Hematopoietic multipotent progenitor cell (in vitro differentiated cells): ENCODE data around the gene DCLK1. TPM values are rescaled to one million over a fixed set of nuclear protein-coding genes. Genes with fewer than 3 reads are reported as not detected.

Experiments used
- DNase-seq, 3 donors: peaks; one replicate each; pipeline ENCODE4 v3.0.0-alpha.2; 2011 to 2015; ENCODE audit warnings: low read depth in 2 of 3, low spot score in 2 of 3
- total RNA-seq: library from RNA; depleted of rRNA; stranded (reverse); fragments of >200 nt; gene quantifications from one replicate; pipeline ENCODE4 v1.2.3, GENCODE V29; 2012

DCLK1 gene
- total RNA-seq, 1 donor: under 0.01 TPM

GRCh38 chr13:35876601-35877000, 254.6 kb downstream of the DCLK1 start:
- no peak for DNase-seq

GRCh38 chr13:35874704-35875103, 256.5 kb downstream of the DCLK1 start:
- DNase-seq: no peak

DNA sequence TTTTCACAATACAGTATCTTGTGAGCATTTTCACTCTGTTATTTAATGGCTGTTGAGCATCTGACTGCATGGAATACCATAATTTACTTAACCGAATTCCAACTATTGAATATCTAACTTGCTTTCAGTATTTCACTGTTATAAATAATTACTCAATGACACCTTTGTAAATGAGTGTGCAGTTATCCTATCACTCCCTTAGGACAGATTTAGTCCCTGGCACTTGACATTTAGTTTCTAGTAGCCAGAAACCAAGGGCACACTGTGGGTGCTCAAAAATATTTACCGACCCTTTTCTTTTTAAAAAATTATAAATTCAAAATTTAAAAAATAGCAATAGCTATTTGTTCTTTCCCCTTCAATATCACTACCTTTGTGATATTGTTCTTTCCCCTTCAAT, 258.8 kb downstream of the DCLK1 start:
- DNase-seq: no peak

- DNase-seq: no peak
Observed at GRCh38 chr13:35871561-35871960, 259.6 kb downstream of the DCLK1 start.

DNA sequence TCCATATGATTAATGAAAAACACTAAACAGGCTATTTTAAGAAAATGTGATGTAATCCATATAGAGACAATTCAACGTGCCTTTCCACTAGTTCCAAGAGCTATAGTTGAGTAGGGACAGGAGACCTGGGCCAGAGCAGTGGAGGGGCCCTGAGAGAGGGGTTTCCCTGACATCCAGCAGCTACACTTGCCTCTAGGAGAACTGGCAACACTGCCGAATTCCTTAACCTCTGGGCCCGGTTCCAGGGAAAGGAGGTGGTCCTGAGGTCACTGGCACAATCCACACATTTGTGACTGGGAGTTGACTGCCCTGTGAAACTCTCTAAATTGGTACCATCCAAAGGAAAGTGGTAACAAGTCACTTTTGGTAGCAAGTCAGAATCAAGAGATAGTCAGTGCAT, 264.4 kb downstream of the DCLK1 start:
- DNase-seq: no peak

- no peak for DNase-seq
Observed at GRCh38 chr13:35865341-35866240, 265.6 kb downstream of the DCLK1 start.

GRCh38 chr13:35860661-35861060, 270.5 kb downstream of the DCLK1 start:
- no peak for DNase-seq

GRCh38 chr13:35859981-35860380, 271.2 kb downstream of the DCLK1 start:
- DNase-seq: no peak

- DNase-seq: no peak
Observed at GRCh38 chr13:35858665-35859064, 272.5 kb downstream of the DCLK1 start.

DNA sequence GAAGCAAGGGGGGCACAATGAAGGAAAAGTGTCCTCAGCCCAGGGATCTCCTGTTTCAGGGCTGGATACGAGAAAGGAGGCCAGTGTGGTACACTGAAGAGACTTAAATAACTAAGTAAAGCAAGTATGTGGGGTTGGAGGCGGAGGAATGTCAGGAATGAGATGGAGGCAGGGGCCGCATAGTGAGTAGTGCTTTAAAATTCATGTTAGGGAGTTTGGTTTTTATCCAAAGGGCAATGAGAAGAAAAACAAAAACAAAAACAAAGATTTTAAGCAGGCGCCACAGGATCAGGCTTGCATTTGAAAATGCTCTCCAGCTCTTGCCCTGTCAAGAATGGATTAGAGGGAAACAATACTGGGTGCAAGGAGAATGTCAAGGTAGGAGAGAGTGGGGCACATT, 273.4 kb downstream of the DCLK1 start:
- DNase-seq: no peak

- DNase-seq: no peak
Observed at GRCh38 chr13:35856721-35857364, 274.3 kb downstream of the DCLK1 start.

- no peak for DNase-seq
Observed at GRCh38 chr13:35856084-35856483, 275.1 kb downstream of the DCLK1 start.

GRCh38 chr13:35855531-35856019, 275.6 kb downstream of the DCLK1 start:
- DNase-seq: no peak

DNA sequence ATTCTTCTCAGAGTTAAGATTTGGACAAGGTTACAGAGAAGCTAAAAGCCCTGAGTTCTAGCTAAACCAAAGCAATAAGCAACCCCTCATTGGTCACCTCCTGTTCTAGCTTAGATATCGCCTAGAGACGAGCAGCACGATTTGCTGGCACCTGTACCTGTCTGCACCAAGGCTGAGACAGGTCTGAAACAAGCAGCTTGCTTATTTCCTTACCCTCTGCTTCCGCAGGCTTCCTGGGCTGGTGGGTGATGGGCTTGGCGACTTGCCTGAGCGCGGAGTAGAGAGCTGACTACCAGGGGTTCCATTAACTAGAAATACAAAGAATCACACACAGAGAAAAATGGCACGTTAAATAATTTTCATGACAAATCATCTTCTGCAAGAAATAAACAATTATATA, 276.9 kb downstream of the DCLK1 start:
- no peak for DNase-seq

DNA sequence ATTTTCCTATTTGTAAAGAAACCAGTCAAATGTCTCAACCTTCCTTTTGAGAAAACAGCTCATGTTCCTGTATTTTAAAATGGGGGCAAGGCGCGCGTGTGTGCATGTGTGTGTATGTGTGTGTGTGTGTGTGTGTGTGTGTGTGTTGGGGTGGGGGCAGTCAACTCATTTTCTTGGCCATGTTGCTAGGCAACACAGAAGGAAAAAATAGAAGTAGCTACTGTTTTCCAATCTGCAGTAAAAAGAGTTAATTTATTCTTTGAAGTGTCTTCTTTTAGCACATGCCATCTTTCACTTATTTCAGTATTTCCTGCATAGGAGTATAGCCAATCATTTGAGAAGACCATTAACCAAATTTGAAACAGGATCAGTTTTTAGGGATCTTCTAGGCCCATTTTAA, 279.3 kb downstream of the DCLK1 start:
- no peak for DNase-seq

GRCh38 chr13:35851356-35851755, 279.8 kb downstream of the DCLK1 start:
- no peak for DNase-seq

DNA sequence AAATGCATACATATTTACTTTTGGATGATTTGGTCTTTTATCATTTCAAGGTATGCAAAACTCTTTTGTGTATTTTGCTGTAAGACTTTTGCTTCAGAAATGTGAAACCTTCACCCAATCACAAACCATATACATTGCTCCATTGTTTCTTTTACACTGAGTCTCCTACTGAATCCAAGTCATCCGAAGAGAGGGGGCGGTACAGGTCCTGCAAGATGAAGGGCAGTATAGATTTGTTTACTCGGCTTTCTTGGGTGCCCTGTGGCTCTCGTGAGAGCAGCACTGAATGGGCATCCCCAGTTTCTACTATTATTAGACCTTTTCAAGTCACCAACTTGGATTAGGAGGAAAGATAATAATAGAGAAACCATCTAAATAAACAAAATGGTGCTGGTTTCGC, 280.6 kb downstream of the DCLK1 start:
- DNase-seq: no peak

GRCh38 chr13:35849256-35849644, 281.9 kb downstream of the DCLK1 start:
- no peak for DNase-seq

DNA sequence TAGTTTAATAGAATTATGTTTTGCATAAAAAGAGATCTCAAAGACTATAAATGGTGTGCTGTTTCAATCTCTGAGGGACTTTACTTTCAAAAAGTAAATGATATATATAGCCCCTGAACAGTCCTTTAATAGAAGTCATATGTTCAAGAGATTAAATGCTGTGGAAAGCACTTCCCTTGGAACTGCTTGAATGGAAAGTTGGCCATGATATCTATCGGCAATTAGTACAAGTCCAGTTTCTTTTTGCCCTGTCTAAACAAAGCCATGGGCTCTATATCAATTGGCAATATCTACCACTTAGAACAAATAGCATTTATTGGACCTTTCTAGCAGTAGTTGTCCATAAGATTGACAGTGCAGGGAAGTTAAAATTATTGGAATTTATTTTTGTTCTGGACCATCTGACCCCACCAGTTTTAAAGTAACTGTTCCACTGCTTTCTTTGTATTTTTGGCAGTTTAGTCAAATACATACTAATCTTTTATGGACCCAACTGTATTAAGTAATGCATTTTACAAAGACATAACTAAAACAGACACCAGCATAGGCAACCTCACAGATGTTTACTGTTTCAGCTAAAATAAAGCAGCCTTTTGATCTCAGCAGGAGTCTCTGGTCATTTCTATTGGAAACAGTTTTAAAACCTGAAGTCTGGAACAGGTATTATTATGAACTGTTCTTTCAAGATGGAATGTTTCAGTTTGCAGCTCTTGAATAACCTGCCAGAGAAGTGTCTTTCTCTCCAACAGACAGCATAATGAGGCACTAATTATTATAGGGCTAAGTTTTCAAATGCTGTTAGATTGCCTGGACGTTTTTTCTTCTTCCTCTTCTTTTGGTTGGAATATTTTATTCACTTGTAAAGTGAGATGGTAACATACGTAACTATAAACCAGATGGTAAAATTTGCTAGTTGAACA, 282.6 kb downstream of the DCLK1 start:
- no peak for DNase-seq

DNA sequence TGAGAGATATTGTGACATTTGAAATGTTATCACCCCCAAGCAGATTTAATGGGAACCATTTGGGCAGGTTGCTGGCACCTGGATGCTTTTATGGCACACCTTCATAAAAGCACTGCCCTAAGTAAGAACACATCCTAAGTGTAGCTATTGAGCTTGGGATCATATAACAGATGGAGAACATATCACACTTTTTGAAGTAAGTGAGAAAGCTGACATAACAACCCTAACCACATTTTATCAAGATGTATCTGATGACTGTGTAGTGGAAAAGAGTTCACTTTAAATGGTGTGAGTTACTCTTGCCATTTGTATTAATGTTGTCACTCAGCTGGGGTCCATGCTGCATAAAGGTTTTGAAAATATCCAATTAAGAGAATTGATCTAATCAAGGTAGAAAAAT, 287.9 kb downstream of the DCLK1 start:
- no peak for DNase-seq

DNA sequence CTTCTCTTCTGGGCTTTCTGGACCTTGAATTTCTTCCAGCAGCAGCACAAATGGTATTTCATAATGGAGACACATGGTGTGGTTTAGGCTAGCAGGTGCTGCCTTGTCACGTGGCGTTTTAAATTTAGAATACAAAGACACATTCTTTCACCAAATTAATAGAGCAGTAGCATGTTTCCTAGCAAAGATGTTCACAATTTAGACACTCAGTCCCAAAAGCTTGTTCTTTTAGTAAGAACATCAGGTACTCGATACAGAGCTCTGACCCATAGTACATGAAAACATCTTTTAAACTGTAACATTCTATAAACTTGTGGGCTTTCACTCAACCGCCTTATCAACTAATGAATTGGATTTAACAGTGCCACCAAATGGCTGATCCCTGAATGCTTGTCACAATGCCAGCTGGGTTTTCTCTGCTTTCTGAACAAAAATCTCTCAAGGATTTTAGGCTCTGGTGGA, 290.1 kb downstream of the DCLK1 start:
- no peak for DNase-seq
